ENCODE results near the gene TPPP.

The TPPP gene

DNA sequence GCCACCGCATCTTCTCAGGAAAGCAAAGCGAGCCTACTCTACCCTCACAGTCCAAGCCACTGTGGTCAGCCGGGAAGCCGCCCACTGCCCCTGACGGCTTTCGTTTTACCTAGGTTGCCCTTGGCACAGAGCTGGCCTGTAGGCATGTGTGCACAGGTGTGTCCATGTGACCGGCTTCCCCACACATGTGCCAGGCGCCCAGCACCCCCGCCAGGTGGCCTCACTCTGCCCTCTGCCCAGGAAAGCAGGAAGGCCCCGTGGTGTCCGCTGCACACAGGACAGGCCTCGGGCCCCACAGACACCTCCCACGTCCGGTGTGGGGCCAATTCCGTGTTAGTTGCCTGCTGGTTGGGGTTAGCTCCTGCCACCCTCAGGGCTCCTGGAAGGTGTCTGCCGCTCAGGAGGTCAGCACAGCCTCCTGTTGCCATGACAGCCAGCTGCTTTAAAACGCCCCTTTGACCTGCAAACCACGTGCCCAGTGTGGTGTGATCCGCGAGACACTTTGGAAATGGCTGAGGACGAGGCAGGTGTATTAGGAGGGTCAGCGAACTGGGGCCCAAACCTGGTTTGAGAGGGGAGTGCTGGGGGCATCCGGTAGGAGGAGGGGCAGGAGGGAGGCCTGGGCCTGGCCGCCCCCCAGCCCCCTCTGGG is 28.7 kb downstream of the TPPP start:
- FAIRE-seq, result no peak

DNA sequence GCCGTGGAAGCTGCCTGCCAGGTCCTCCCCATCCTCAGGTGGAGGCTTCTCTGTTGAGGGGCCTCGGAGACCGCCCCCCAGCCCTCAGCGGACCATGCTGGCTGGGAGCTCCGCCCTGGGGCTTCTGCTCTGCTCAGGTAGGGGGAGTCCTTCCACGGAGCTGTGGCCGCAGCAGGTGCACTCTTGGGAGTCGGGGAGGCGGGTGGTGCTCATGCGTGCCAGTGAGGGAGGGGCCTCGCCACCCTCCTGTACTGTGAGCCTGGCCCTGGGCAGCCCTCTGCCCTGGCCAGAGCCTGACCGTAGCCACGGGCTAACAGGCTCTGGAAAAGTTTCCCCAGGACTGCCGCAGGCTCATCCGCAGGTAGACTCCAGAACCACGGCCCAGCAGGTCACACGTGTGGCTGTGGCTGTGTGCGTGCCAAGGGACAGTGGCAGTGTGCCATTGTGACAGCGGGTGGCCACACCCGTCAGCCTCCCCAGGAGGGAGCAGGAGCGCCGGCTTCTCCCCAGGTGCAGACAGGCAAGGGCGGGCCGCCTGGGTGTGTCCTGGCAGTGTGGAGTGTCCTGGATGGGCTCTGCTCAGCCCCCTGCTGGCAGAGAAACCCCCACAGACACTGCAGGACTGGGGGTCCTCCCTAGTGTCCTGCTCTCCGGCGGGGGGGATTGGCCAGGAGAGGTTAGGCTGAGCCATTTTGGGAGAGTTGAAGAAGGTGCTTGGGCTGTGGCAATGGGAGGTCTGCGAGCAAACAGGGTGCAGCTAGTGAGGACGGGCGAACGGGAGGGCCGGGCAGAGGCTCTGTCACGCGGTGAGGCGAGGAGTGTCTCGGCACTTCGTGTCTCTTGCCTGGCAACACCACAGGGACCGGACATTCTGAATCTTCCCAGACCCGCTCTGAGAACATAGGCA is 29.5 kb downstream of the TPPP start:
- FAIRE-seq, result no peak

DNA sequence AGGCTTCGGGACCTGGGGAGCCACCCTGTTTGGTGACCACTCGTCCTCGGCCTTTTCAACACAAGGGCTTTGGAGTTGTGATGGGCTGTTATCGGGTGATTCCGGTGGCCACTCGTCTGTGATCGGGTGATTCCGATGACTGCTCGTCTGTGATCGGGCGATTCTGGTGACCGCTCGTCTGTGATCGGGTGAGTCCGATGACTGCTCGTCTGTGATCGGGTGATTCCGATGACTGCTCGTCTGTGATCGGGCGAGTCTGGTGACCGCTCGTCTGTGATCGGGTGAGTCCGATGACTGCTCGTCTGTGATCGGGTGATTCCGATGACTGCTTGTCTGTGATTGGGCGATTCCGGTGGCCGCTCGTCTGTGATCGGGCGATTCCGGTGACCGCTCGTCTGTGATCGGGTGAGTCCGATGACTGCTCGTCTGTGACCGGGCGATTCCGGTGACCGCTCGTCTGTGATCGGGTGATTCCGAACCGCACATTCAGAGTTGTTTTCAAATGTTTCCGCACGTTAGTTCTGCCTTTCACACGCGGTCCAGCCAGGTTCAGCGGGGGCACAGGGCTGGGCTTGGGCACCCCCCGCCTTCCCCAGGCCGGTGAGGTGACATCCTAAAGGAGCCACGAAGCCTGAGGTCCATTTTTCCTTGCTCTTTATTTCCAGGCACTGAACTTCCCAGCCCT is 30.3 kb downstream of the TPPP start:
- FAIRE-seq, result no peak

- FAIRE-seq, result no peak
Observed at GRCh38 chr5:661891-662750, 31.0 kb downstream of the TPPP start.

- FAIRE-seq, result no peak
Observed at GRCh38 chr5:660491-661030, 32.6 kb downstream of the TPPP start.

- FAIRE-seq, result no peak
Observed at GRCh38 chr5:659496-660263, 33.5 kb downstream of the TPPP start.

DNA sequence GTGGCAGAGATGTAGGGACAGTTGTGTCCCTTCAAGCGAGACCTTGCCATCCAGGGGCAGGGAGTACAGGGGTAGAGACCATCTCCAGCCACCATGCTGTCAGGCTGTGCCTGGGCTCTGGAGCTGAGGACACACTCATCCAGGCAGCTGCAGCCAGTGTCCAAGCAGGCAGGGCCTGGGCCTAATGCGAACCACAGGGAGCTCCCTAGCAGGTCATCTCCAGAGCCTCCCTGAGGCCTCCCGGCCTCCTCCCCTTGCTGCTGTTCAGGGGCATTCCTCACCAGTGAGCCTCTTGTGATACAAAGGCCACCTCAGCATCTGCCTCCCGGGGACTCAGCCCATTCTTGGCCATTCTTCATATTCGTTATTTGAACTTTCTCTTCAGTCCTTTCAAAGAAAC is 35.0 kb downstream of the TPPP start:
- FAIRE-seq, result no peak

DNA sequence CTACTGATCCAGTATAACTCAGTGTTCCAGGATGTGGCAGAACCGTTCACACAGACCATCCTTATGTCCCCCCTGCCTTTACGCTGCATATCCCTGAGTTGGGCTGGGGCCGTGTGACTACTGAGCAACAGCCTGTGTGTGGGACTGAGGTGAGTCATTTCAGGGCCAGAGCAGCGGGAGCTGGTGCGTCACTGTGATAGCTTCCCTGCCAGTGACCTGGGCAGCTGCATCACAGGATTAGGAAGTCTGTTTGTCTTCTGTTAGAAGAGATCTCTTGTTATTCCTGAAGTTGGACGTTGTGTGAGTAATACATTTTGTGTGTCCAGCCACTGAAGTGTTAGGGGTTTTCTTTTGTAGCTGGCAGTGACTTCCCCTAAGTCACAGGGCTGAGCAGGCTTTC is 35.6 kb downstream of the TPPP start:
- no peak for FAIRE-seq

GRCh38 chr5:655406-655805 is 37.7 kb downstream of the TPPP start:
- FAIRE-seq, result no peak

DNA sequence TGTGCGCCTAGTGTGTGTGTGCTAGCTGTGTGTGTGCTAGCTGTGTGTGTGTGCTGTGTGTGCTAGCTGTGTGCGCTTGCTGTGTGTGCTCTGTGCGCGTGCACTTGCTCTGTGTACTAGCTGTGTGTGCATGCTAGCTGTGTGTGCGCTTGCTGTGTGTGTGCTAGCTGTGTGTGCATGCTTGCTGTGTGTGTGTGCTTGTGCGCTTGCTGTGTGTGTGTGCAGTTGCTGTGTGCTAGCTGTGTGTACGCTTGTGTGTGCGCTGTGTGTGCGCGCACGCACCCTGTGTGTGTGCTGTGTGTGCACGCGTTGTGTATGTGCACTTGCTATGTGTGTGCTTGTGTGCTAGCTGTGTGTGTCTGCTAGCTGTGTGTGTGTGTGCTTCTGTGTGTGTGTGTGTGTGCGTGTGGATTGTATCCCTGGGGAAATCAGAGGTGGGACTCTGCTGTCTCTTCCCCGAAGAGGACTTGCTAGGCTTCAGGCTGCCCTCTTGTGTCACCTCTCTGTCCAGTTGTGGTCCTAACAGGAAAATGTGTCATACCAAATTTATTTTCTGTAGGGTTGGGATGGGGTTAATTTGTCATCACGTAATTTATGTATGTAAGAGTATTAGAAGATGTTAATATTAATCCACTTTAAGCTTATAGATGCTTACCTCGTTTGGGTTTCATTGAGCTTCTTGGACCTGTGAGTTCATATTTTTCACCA is 38.9 kb downstream of the TPPP start:
- no peak for FAIRE-seq

- FAIRE-seq, result no peak
Observed at GRCh38 chr5:652773-653350, 40.3 kb downstream of the TPPP start.

DNA sequence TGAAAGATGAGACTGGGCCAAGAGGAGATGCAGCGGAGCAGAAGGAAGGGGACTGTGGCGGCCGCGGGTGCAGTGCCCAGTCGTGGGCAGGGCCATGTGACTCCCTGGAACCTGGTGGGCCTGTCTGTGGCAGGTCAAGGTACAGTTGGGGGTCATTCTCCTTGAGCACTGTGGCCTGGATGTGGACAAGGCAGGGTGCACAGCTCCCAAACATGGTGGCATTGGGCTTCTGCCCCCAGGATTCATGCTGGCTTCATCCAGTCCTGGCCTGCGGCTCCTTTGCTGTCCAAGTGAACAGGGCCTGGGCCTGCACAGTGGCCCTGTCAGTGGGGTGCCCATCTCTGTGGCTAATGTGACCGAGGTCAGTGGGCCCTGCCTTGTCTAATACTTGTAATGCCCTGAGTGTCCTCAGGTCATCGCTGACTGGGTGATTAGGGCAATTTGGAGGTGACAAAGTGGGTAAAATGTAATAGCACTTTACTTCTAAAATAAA is 41.1 kb downstream of the TPPP start:
- FAIRE-seq, result no peak

DNA sequence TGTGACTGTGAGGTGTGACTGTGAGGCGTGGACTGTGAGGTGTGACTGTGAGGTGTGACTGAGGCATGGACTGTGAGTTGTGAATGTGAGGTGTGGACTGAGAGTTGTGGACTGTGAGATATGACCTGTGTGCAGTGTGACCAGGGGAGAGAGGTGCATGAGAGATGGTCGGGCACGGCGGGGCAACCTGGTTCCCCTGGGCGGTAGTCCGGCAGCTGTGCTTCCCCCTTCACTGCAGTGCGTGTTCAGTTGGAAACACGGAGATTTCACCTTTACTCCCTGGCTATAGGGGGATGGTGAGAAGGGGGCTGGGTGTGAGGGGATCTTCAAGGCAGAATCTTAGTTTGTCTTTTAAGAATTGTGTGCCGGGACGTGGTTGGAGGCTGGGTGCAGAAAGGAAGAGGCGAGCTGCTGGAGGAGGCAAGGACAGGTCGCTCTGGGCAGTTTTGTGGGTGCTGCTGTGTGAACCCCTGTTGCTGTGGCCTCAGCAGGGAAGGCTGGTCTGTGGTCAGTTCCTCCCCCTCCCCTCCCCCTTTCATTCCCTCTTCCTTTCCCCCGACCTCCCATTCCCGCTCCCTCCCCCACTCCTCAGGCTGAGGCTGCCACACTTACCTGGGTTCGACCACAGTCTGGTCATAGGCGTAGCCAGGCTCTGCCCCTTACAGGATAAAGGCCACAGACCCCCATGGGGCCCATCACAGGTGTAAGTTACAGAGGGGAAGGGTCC is 41.7 kb downstream of the TPPP start:
- FAIRE-seq, result no peak

GRCh38 chr5:647727-648126 is 45.4 kb downstream of the TPPP start:
- no peak for FAIRE-seq

DNA sequence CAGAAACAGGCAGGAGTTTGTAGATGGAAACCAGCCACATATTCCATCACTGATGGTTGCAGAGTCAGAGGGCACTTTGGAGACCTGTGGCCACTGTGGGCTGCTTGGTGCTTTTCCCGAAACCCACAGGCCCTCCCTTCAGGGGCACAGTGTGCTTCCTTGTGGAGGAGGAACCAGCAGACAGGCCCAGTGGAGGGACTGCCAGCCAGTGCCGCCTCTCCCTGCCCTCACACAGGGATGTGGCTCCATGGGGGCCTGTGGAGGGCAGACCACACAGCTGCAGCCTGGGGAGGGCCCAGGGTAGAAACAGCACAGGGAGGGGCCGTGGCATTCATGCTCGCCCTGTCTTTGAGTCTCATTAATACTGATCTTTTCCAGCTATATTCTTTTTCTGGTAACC is 45.8 kb downstream of the TPPP start:
- FAIRE-seq, result no peak

- FAIRE-seq, result no peak
Observed at GRCh38 chr5:646396-647201, 46.6 kb downstream of the TPPP start.

- FAIRE-seq, result no peak
Observed at GRCh38 chr5:645421-645820, 47.7 kb downstream of the TPPP start.

DNA sequence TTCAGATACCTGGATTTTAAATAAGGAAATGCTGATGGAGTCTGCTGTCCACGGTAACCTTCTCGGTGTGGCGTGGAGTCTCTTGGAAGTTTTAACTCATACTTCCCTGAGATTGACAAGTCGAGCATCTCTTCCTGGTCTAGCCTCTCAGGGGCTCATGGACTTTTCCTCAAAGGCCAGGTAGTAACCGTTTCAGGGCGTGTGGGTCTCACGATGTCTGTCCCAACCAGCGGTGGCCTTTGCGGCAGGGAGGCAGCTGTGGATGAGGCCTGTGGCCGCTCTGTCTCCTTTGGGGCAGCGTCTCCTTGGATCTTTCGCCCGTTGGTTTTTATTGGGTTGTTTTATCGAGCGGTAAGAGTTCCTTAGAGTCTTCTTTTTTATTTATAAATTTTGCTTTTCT is 48.2 kb downstream of the TPPP start:
- no peak for FAIRE-seq

- no peak for FAIRE-seq
Observed at GRCh38 chr5:644509-644908, 48.6 kb downstream of the TPPP start.
